Liver (tissue), 9 donors: Measurements from ENCODE around the gene CYP4F11. TPM values are rescaled to one million over a fixed set of nuclear protein-coding genes. Genes with fewer than 3 reads are reported as not detected.
"Not testable (repeated sequence)": the region's sequence is repeated elsewhere in the genome, so short reads cannot be mapped to it uniquely, and the experiment has no call there.

Experiments
- DNase-seq: peaks from one replicate; pipeline ENCODE4 v3.0.0-alpha.2; 2017; ENCODE audit warnings: low spot score
- H3K27ac ChIP-seq, 2 donors: one replicate each; pipeline ENCODE4 v1.7.0; 2013; ENCODE audit warnings: inconsistent platforms in 2 of 2, low read length in 2 of 2, control low read depth in 1 of 2, low read depth in 1 of 2, mild to moderate bottlenecking in 1 of 2
- H3K27me3 ChIP-seq, 4 donors: one replicate each; pipeline versions ENCODE4 v1.6.1 to v1.7.0; 2013; ENCODE audit warnings: low read length in 3 of 4, inconsistent platforms in 1 of 4, mild to moderate bottlenecking in 1 of 4, moderate library complexity in 1 of 4; ENCODE audit not compliant: control insufficient read depth in 4 of 4, insufficient read depth in 4 of 4
- H3K36me3 ChIP-seq, 4 donors: one replicate each; pipeline versions ENCODE4 v1.6.1 to v1.7.0; 2013; ENCODE audit warnings: low read length in 3 of 4, mild to moderate bottlenecking in 3 of 4, low read depth in 1 of 4, moderate library complexity in 1 of 4; ENCODE audit not compliant: control insufficient read depth in 4 of 4, insufficient read depth in 3 of 4
- H3K4me1 ChIP-seq, 4 donors: one replicate each; pipeline versions ENCODE4 v1.6.1 to v1.7.0; 2013; ENCODE audit warnings: low read length in 3 of 4, mild to moderate bottlenecking in 3 of 4, moderate library complexity in 1 of 4; ENCODE audit not compliant: control insufficient read depth in 4 of 4, insufficient read depth in 4 of 4
- H3K4me3 ChIP-seq, 3 donors: one replicate each; pipeline versions ENCODE4 v1.6.1 to v1.7.0; 2013; ENCODE audit warnings: low read length in 3 of 3, control low read depth in 1 of 3, low read depth in 1 of 3, mild to moderate bottlenecking in 1 of 3
- H3K9ac ChIP-seq, 2 donors: one replicate each; pipeline ENCODE4 v1.7.0; 2013; ENCODE audit warnings: low read length in 2 of 2, mild to moderate bottlenecking in 2 of 2, moderate library complexity in 2 of 2, control low read depth in 1 of 2, low read depth in 1 of 2
- H3K9me3 ChIP-seq, 4 donors: one replicate each; pipeline versions ENCODE4 v1.6.1 to v1.7.0; 2013; ENCODE audit warnings: low read length in 3 of 4; ENCODE audit not compliant: control insufficient read depth in 4 of 4
- ATF3 ChIP-seq: IDR thresholded peaks from 2 replicates; pipeline ENCODE4 v1.6.1; 2016; ENCODE audit warnings: antibody characterized with exemption
- CTCF ChIP-seq: fragments of 150-350 bp; IDR thresholded peaks from 2 replicates; pipeline ENCODE4 v1.5.1; 2017; ENCODE audit warnings: improper control_type of control experiment, low read depth, low read length; ENCODE audit not compliant: missing input control
- FOXA1 ChIP-seq: IDR thresholded peaks from 2 replicates; pipeline ENCODE4 v1.6.1; 2016; ENCODE audit warnings: antibody characterized with exemption
- FOXA2 ChIP-seq: IDR thresholded peaks from 2 replicates; pipeline ENCODE4 v1.6.1; 2016; ENCODE audit warnings: antibody characterized with exemption
- HNF4A ChIP-seq, 2 donors: conservative IDR thresholded peaks; 2 replicates each; pipeline ENCODE4 v1.6.1; 2016; ENCODE audit warnings: antibody characterized with exemption in 2 of 2, mild to moderate bottlenecking in 2 of 2
- JUND ChIP-seq, 2 donors: IDR thresholded peaks; 2 replicates each; pipeline ENCODE4 v1.6.1; 2016; ENCODE audit warnings: antibody characterized with exemption in 2 of 2
- NR2F2 ChIP-seq: IDR thresholded peaks from 2 replicates; pipeline ENCODE4 v1.6.1; 2016; ENCODE audit warnings: antibody characterized with exemption
- REST ChIP-seq: IDR thresholded peaks from 2 replicates; pipeline ENCODE4 v1.6.1; 2016; ENCODE audit warnings: antibody characterized with exemption, mild to moderate bottlenecking
- TAF1 ChIP-seq: conservative IDR thresholded peaks from 2 replicates; pipeline ENCODE4 v1.6.1; 2016; ENCODE audit warnings: antibody characterized with exemption, mild to moderate bottlenecking
- ZBTB33 ChIP-seq: IDR thresholded peaks from 2 replicates; pipeline ENCODE4 v1.6.1; 2016; ENCODE audit warnings: antibody characterized with exemption
- WGBS: extraction: QIAGEN DNeasy Blood & Tissue Kit; methylation state at CpG from one replicate; pipeline ENCODE4 v1.1.7; 2013; 5-methylcytosine and 5-hydroxymethylcytosine counted together
- polyA plus RNA-seq, 2 donors: library from polyadenylated mRNA; stranded (reverse) in 1 of 2; unstranded in 1 of 2; fragments of 200-250 nt in 1 of 2; fragments of >200 nt in 1 of 2; fragmentation: Nextera tagmentation in 1 of 2; extraction: Ambion mirVana in 1 of 2; gene quantifications; one replicate each; pipeline versions ENCODE4 v1.2.1 to v1.2.3, GENCODE V29; 2013 to 2015
- total RNA-seq, 2 donors: library from RNA; depleted of rRNA; stranded (reverse); fragments of >200 nt; gene quantifications; one replicate each; pipeline ENCODE4 v1.2.3, GENCODE V29; 2014
- TF ChIP-seq, protein P1 (sequence below): IDR thresholded peaks from 2 replicates; pipeline ENCODE4 v1.6.1; 2016; ENCODE audit warnings: antibody characterized with exemption
- donor health status: healthy.
- donor health status: healthy.
- donor health status: healthy.
- donor health status: healthy.
- donor health status: healthy.

CYP4F11 gene
- total and polyA plus RNA-seq, 4 donors: 2.1 to 77.4 (median 32.3) TPM

DNA sequence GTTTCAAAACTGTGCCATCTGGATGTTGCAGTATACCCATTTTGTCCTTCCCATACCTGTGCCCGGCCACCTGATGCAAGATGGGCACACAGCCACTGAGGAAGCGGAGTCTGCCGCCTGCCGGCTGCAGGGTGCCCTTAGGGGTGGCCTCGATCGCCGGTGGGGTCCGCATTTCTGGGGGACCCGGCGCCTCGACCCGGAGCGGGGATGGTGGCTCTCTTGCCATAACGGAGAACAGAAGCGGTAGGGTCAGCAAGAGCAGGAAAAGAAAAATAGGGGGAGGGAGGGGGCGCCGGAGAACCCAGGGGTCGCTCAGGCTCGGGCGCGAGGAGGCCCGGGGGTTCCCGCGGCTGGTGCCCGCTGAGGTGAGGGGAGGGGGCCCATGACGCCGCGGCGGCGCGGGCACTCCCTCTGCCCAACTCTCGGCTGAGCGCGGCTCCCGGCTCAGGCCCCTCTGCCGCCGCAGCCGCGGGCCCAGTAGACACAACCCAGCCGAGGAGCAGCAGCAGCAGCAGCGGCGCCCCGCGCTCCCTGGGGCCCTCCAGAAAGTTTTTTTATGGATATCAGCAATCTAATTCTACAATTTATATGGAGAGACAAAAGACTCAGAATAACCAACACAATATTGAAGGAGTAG, 22.6 kb downstream of the CYP4F11 start:
- TF ChIP-seq FOXA1 (no peak), FOXA2 (no peak), NR2F2 (no peak), HNF4A (conservative IDR thresholded peaks at IDR 0.05) (no peak)
- H3K36me3 ChIP-seq: peaks cover 6 to 34% (median 20%) of the 10 kb centered on the region in 4 donors
- no peak overlapping the region for H3K27ac ChIP-seq
- DNase-seq: no peak
- H3K4me1 ChIP-seq: peaks cover 0 to under 1% (median 0%) of the 10 kb centered on the region in 4 donors
- no peak overlapping the region for H3K9ac ChIP-seq
- 57% methylated on average over 44 of the region's 44 CpGs for WGBS
- no peaks in the 10 kb centered on the region for H3K27me3 ChIP-seq
- no peak overlapping the region for H3K4me3 ChIP-seq
- no peaks in the 10 kb centered on the region for H3K9me3 ChIP-seq

DNA sequence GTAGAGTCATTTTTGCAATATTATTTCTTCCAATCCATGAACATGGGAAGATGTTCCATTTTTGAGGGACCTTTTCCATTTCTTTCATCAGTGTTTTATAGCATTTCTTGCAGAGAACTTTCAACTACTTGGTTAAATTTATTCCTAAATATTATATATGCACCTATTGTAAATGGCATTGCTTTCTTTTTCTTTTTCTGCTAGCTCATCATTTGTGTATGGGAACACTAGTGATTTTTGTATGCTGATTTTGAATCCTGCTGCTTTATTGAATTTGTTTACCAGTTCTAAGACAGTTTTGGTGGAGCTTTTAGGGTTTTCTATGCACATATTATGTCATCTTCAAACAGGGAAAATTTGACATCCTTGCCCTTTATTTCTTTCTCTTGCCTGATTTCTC, 29.3 kb downstream of the CYP4F11 start:
- no peak for TF ChIP-seq REST
- TF ChIP-seq FOXA2: no peak
- no peak for TF ChIP-seq HNF4A (conservative IDR thresholded peaks at IDR 0.05)
- TF ChIP-seq TAF1: no peak
- no peak for TF ChIP-seq CTCF
- TF ChIP-seq, protein P1, sequence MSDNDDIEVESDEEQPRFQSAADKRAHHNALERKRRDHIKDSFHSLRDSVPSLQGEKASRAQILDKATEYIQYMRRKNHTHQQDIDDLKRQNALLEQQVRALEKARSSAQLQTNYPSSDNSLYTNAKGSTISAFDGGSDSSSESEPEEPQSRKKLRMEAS: no peak
- TF ChIP-seq ZBTB33: no peak
- TF ChIP-seq FOXA1: no peak
- TF ChIP-seq JUND (IDR thresholded peaks at IDR 0.05): no peak
- TF ChIP-seq ATF3: no peak
- H3K27me3 ChIP-seq: no peaks in the 10 kb centered on the region

GRCh38 chr19:15902898-15903297, 31.4 kb downstream of the CYP4F11 start:
- H3K36me3 ChIP-seq, H3K27me3 ChIP-seq, H3K9me3 ChIP-seq, H3K27ac ChIP-seq, DNase-seq, H3K4me3 ChIP-seq, H3K4me1 ChIP-seq, H3K9ac ChIP-seq: not testable (repeated sequence)
- 92% methylated on average over 29 of the region's 29 CpGs for WGBS

More for the DNA sequence above, 29.3 kb downstream of the CYP4F11 start:
- Histone ChIP-seq H3K4me1 (peaks cover 0 to 7% (median 1%) of the 10 kb centered on the region in 4 donors), H3K36me3 (no peaks in the 10 kb centered on the region), H3K9me3 (no peaks in the 10 kb centered on the region), H3K4me3 (no peak overlapping the region), H3K27ac (no peak overlapping the region), H3K9ac (no peak overlapping the region)
- no peak for DNase-seq
